ENCODE data around the gene CHTF8. TPM values are rescaled to one million over a fixed set of nuclear protein-coding genes. Genes with fewer than 3 reads are reported as not detected.

Gene CHTF8
- total RNA-seq, 1 experiment from 2014 or later, result 161 TPM

- Histone ChIP-seq H3K36me3 (ENCODE audit: low read depth) (peaks cover 6% of the 10 kb centered on the region; the same call in 1 of the 2 replicates), H4K20me1 (ENCODE audit: insufficient read depth) (peaks cover 23% of the 10 kb centered on the region; the same call in 1 of the 2 replicates), H3K79me2 (ENCODE audit: low read depth) (peaks cover 33% of the 10 kb centered on the region)
Observed at GRCh38 chr16:69123910-69124309, 8.5 kb downstream of the CHTF8 start.

GRCh38 chr16:69120096-69120664, 12.2 kb downstream of the CHTF8 start:
- CTCF ChIA-PET, result no interaction called here

More at GRCh38 chr16:69123910-69124309, 8.5 kb downstream of the CHTF8 start:
- Histone ChIP-seq H3K4me1 (replicated peaks; ENCODE audit: insufficient read depth) (no peaks in the 10 kb centered on the region), H3K27me3 (ENCODE audit: insufficient read depth, low read depth) (no peaks in the 10 kb centered on the region), H3K4me3 (no peak overlapping the region), H3K4me2 (no peak overlapping the region), H2AFZ (no peak overlapping the region), H3K9me2 (ENCODE audit: insufficient read depth) (no peaks in the 10 kb centered on the region), H3K27ac (no peak overlapping the region), H3K9me3 (ENCODE audit: insufficient read depth, low read depth) (no peaks in the 10 kb centered on the region), H3F3A (ENCODE audit: insufficient read depth, low read depth) (peaks cover 33% of the 10 kb centered on the region)
- CTCF ChIA-PET, result interaction anchor here (0.7 to 1.4 kb wide), 5 partner anchors 51 to 596 kb away, joined by 3 to 8 read pairs (median 5); no protein-coding TSS in a partner anchor
- POLR2A ChIA-PET (ENCODE audit: unreplicated experiment), result no interaction called here
- DNase-seq, result peak; percentile 47 to 62
- intact Hi-C loops (cut with micrococcal nuclease; ENCODE audit: unreplicated experiment), result loop anchor here (1.0 to 5.0 kb wide), 4 partner anchors 222 to 596 kb away; no protein-coding TSS in a partner anchor
- BruUV-seq (replicated peaks), result no TSS peak
- TF ChIP-seq CTCF (conservative IDR thresholded peaks at IDR 0.05) (peak; percentile 87), EZH2 (IDR thresholded peaks at IDR 0.05; ENCODE audit: low read depth) (no peak)

GRCh38 chr16:69119536-69119935, 12.9 kb downstream of the CHTF8 start:
- intact Hi-C loops (cut with micrococcal nuclease; ENCODE audit: unreplicated experiment), result no loop called here
- Histone ChIP-seq H3K27ac (no peak overlapping the region), H3K9me3 (ENCODE audit: insufficient read depth, low read depth) (no peaks in the 10 kb centered on the region), H3K79me2 (ENCODE audit: low read depth) (peaks cover 10% of the 10 kb centered on the region; the same call in 1 of the 2 replicates), H3K4me2 (no peak overlapping the region), H4K20me1 (ENCODE audit: insufficient read depth) (0 out of 2 replicates have a peak, but pooled peaks cover 11% of the 10 kb centered on the region), H2AFZ (no peak overlapping the region), H3K4me1 (replicated peaks; ENCODE audit: insufficient read depth) (no peaks in the 10 kb centered on the region), H3K36me3 (ENCODE audit: low read depth) (peaks cover 3% of the 10 kb centered on the region; the same call in 1 of the 2 replicates), H3K4me3 (no peak overlapping the region), H3K9me2 (ENCODE audit: insufficient read depth) (no peaks in the 10 kb centered on the region), H3F3A (ENCODE audit: insufficient read depth, low read depth) (peaks cover 37% of the 10 kb centered on the region; the same call in 1 of the 2 replicates), H3K27me3 (ENCODE audit: insufficient read depth, low read depth) (no peaks in the 10 kb centered on the region)
- TF ChIP-seq CTCF (conservative IDR thresholded peaks at IDR 0.05), result no peak
- no peak for TF ChIP-seq EZH2 (IDR thresholded peaks at IDR 0.05; ENCODE audit: low read depth)
- no TSS peak for BruUV-seq (replicated peaks)
- ChIA-PET POLR2A (ENCODE audit: unreplicated experiment) (no interaction called here), CTCF (no interaction called here)
- DNase-seq, result no peak

More at GRCh38 chr16:69120096-69120664, 12.2 kb downstream of the CHTF8 start:
- Histone ChIP-seq H3K4me1 (replicated peaks; ENCODE audit: insufficient read depth) (no peaks in the 10 kb centered on the region), H3K9me2 (ENCODE audit: insufficient read depth) (no peaks in the 10 kb centered on the region), H3K4me3 (no peak overlapping the region), H2AFZ (no peak overlapping the region), H3K36me3 (ENCODE audit: low read depth) (peaks cover 3% of the 10 kb centered on the region; the same call in 1 of the 2 replicates), H3F3A (ENCODE audit: insufficient read depth, low read depth) (peaks cover 44% of the 10 kb centered on the region), H3K79me2 (ENCODE audit: low read depth) (peaks cover 10% of the 10 kb centered on the region; the same call in 1 of the 2 replicates), H3K9me3 (ENCODE audit: insufficient read depth, low read depth) (no peaks in the 10 kb centered on the region), H3K27me3 (ENCODE audit: insufficient read depth, low read depth) (no peaks in the 10 kb centered on the region), H3K27ac (no peak overlapping the region), H3K4me2 (no peak overlapping the region), H4K20me1 (ENCODE audit: insufficient read depth) (0 out of 2 replicates have a peak, but pooled peaks cover 14% of the 10 kb centered on the region)
- TF ChIP-seq EZH2 (IDR thresholded peaks at IDR 0.05; ENCODE audit: low read depth) (no peak), CTCF (conservative IDR thresholded peaks at IDR 0.05) (no peak)
- no TSS peak for BruUV-seq (replicated peaks)
- DNase-seq, result no peak
- intact Hi-C loops (cut with micrococcal nuclease; ENCODE audit: unreplicated experiment), result loop anchor here (5.0 kb wide), 1 partner anchor 418 kb away; no protein-coding TSS in a partner anchor
- POLR2A ChIA-PET (ENCODE audit: unreplicated experiment), result interaction anchor here (0.7 kb wide), 1 partner anchor 276 kb away, joined by 3 read pairs; no protein-coding TSS in a partner anchor

All from PC-9 (cell line).